Esophagus muscularis mucosa (tissue), 3 donors: ENCODE data around the gene GLYATL2.

ENCODE experiments used
- CTCF ChIP-seq, 3 experiments: fragments of 200-600 bp in 2 of 3; fragments of 450-650 bp in 1 of 3; sonication (generic) in 2 of 3; IDR thresholded peaks; one replicate each; pipeline ENCODE4 v1.5.1; 2017 to 2019; ENCODE audit warnings: antibody characterized with exemption in 3 of 3, mild to moderate bottlenecking in 2 of 3, moderate library complexity in 1 of 3
- POLR2A ChIP-seq: fragments of 450-650 bp; IDR thresholded peaks from one replicate; pipeline ENCODE4 v1.6.1; 2017; ENCODE audit warnings: antibody characterized with exemption, moderate library complexity, mild to moderate bottlenecking, low read depth

- TF ChIP-seq CTCF (IDR thresholded peaks at IDR 0.05) (no peak), POLR2A (no peak)
Measured at GRCh38 chr11:58786693-58787092, 57.8 kb downstream of the GLYATL2 start.
